Measurements from ENCODE around the gene IMPACT.

Gene IMPACT

DNA sequence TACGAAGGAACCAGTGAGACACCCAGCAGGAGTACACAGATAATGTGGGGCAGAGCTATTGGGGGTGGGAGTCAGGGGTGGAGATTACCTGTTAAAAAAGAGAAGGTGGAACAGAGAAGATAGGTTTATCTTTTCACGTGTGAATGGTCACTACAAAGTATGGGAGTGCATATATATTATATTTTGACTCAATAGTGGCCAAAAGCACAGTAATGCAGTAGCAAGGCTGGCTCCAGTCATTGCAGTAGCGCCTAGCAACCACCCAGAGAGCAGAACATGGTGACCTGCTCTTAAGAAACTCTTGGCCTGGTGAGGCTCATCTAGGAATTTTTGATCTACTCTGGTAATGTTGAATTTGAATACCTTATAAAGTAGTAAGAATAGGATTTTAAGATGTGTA is 1.0 kb downstream of the IMPACT start:
- no peak for DNase-seq

DNA sequence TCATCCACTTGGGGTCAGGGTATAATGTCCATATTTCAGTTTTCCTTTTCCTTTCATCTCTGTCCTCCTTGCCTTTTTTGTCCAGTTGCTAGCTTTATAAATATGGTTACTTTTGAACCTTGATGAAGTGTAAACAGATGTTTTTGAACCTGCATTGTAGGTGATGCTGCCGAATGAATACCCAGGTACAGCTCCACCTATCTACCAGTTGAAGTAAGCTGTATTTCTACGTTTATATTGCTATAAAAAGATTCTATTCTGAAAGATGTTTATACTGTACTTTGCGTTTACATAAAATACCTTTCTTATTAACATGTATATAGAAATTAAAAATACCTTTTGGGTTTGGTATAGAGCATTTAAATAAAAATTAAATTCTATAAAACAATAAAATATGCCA is 2.2 kb downstream of the IMPACT start:
- DNase-seq = no peak

DNA sequence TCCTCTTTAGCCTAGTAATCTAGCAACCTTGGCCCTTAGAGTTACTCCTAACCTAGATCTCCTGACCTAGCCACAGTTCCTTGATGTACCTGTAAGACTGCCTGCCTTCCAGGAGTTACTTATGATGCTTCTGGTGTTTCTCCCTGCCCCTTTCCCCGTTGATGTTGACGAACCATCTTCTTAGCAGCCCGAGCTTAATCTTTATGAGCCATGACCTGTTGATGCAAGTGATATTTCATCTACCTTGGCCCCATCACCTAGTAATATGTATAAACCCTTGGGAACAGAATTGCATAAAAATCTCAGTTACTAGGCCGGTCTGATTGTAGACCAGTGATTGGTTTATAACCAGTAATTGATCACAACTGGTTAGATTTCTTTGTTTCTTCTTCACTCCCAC is 2.7 kb downstream of the IMPACT start:
- DNase-seq = no peak

DNA sequence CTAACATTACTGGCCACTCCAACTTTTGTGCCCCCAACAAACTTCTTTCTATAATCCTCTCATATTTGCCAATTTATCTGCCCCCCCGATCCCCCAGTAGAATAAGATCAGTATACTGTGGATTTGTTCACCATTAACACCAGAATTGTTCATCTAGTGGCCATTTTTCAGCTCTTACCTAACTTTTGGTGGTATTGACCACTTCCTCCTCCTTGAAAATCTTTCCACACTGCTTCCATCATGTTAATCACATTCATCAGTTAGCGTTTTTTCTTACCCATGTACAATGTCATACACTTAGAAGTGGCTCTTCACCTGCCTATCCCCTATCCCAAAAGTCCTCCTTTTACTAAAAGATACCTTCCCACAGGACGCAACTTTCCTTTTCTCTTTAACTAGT is 6.1 kb downstream of the IMPACT start:
- DNase-seq = no peak

DNA sequence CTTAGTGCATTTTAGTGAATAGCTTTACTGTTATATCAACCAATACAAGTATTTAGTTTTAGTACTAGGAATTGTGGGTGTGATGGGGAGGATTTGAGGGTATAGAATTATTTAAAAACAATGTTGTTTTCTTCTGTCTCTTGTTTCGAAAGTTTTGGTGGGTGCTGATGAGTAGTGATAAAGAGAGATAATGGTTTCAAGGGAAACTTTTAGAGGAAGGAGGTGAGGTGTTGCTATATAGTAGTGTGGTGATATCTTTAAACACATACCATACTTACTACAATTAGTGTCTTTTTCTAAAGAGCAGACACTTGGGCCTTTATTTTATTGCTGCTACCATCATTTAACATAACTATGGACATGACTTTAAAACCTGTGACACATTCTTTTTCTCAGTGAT is 10.5 kb downstream of the IMPACT start:
- no peak for DNase-seq

DNA sequence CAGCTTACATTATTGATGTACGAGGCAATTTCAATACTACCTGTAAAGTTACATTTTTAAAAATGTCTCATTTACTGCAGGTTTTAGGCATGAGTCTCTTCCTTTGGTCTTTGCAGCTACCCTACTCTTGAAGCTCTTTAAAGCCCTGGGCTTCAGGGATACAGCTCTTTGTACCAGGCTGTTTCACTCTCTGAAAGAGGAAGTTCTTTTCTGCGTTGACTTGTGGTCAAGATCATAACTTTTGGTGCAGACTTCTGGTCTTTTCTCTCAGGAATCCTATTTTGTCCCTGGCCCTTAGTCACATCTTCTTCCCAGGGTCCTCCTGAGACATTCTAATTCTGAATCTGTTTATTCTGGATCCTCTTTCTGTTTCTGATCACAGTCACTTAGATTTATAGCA is 17.4 kb downstream of the IMPACT start:
- no peak for DNase-seq

DNA sequence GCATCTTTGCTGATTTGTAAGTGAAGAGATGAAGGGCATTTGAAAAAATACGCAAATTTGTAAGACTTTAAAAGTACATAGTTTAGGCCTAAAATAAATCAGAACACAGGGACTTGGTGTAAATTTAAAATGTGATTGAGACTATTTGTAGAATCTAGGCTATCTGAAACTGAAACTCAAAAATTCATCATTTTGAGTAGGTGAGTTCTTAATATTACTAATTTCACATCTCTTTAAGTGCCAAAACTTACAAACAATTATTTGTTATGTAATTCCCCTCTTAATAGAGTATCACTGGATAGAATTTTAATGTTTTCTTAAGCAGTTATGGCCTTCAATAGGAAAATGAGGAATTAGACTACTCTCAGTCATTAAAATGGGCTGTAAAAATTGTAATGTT is 20.0 kb downstream of the IMPACT start:
- DNase-seq = no peak

DNA sequence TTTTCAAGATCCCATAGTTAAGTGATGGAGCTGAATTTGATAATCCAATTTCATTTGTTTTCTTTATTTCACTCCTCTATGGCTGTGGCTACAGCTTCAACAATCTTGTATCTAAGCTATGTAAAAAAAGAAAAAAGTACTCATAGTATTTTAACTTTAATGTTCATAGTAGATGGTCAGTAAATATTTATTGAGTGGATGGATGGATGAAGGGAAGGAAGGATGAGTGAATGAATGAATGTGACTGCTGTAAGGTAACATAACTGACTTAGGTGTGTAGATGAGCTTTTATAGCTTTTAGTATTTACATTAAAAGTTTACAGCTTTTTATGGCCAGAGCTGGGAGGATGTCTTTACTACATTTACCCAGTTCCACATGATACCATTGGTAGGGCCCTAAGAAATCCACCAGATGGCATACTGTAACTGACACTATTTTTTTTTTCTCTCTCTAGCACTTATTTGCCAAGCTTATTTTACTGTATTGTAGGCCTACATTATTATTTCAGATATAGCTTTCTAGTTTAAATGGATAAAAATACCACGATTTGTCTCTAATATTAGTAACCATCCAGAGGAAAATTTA is 20.6 kb downstream of the IMPACT start:
- no peak for DNase-seq

DNA sequence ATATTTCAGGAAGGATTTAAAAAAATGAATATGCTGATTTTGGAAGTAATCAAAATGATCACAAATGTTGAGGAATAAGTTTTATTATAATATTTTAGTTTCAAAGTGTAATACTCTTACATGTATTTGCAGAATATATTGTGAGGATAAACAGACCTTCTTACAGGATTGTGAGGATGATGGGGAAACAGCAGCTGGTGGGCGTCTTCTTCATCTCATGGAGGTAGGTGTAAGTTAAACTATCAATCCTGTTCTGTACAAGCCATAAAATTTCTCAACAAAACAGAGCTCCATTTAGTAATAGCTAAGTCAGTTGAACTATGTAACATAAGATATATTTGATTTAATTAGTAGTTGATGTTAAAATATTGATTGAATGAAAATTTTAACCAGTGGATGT is 21.5 kb downstream of the IMPACT start:
- no peak for DNase-seq

DNA sequence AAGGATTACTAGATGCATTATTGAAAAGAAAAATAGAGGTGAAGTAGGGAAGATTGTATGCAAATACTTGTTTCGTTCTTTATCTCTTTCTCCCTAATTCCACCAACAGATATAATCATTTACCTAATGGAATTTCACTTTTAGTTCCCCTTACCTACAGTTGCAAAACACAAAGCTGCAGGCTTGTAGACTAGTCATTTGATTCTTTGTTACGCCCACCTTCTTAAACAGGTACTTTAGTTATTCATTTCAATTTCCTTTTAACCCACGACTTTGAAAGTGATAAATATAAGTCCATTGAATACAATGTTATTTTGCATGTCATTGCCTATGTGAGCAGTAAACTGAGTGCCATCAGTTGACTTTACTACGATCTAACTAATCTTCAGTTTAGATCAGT is 30.1 kb downstream of the IMPACT start:
- no peak for DNase-seq

DNA sequence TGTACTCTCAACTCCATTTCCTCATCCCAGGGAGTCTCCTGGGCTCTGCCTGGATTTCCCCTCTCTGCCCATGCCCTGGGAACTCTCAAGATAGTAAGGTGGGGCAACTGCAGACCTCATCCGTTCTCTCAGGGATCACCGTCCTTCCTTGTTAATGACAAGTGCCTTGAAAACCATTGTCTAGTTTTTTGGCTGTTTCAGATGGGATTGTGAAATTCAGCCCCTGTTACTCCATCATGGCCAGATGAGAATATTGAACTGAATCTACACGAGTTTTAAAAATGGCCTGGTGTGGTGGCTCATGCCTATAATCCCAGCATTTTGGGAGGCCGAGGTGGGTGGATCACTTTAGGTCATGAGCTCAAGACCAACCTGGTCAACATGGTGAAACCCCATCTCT is 33.3 kb downstream of the IMPACT start:
- no peak for DNase-seq

DNA sequence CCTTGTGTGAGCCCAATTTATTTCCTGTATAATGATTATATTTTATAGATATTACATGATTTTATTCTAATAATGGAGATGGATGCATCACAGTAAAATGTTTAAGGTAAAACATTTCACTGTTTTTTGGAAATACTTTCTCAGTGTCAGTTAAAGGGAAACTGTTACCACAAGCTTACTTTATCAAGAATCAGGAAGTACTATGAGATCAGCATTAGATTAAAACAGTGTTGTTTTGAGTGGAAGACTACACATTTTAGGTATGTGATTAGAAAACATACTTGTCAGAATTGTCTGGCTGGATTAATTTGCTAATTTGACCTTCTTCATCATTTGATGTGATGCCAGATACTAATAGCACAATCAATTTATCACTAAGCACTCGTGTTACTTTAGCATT is 33.9 kb downstream of the IMPACT start, which contains the start of gene HRH4:
Gene HRH4, plus strand, starts transcription at position 250 of the 400 bp plus-strand sequence. Its CDS starts 92 bp downstream, at position 342.
- DNase-seq = no peak

DNA sequence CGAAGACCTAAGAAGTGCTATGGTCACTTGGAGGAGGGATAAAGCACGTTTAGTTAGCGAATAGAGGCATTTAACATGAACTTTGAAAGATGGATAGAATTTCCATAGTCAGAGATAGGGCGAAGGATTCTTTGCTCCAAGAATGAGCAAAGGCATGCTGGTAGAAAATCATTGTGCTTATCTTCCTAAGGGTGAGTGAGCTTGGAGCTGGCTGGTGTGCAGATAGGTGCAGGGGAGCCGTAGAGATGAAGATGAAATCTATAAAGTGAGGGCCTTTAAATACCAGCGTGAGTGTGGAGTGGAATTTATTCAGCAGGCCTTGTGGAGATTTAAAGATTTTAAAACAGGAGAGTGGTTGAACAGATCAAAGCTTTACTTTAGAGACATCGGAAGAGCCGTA is 35.5 kb downstream of the IMPACT start:
- no peak for DNase-seq

DNA sequence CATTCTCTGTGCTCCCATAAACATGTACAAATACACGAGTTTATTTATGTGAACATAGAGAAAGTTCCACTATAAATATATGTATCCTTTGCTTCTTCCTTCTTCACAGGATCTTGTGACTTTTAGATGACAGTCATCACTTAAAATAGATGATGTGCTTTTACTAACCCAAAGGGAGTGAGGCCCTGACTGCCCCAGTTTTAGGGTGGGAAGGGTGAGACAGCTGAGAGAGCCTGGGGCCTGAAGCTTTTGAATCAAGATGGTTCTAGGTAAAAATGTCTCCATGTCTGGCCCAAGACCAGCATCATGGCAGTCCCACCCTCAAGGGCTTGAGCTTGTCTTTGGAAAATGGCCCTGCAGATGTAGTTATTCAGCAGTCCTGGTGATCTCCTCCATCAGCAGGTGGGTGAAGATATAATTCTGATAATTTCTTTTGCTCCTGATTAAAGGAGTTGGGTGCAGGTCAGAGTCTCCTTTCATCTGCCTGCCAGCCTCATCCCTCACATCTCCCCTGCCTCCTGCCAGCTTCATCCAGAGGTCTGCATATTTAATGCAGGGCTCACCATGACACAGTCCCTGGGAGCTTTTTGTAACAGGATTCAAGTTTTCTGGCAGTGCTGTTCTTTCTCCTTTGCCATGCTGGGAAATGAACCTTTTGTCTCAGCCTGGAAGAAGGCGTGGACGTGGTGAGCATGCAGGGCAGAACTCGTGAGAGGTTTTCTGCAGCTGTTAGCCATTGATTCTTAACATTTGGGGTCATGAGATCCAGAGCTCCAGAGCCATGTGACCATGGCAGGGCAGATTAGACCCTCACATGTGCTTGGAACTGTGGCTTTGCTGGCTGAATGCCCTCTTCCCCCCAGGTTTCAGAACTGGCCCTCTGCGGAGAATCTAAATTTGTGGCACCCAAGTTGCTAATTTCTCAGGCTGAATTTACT is 36.6 kb downstream of the IMPACT start:
- no peak for DNase-seq

DNA sequence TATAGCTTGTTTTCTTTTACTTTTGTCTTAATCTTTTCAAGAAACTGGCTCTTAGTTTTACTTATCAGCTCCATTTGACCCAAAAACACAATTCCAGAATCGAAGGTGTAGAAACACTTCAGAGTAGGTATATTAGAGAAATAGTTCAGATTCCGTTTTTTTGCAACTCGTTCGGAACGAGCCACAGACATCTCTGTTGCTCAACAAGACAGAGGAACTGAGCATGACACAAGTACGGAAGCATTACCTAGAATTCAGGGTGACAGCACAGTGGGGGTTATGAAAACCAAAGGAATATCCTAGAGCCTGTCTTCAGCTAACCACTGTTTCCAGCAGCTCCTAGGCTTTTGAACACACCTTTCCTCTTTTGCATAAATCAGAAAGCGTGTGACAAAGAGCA is 39.0 kb downstream of the IMPACT start:
- DNase-seq = no peak

DNA sequence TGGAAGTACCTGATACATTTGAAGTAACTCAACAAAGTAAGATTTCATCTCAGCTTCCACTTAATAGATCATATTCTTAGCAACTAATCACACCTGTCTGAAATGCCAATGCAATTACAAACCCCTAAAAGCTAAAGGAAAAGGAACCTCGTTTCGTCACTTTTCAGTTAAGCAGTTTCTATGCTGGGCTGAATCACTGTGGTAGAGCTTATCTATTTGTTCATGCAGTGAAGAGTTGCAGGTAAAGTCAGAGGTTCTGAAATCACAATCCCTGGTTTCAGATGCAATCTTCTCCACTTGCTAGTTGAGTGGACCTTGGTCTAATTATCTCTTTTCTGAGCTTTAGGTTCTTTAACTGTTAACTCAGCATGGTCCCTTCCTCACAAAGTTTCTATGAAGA is 40.3 kb downstream of the IMPACT start:
- no peak for DNase-seq

DNA sequence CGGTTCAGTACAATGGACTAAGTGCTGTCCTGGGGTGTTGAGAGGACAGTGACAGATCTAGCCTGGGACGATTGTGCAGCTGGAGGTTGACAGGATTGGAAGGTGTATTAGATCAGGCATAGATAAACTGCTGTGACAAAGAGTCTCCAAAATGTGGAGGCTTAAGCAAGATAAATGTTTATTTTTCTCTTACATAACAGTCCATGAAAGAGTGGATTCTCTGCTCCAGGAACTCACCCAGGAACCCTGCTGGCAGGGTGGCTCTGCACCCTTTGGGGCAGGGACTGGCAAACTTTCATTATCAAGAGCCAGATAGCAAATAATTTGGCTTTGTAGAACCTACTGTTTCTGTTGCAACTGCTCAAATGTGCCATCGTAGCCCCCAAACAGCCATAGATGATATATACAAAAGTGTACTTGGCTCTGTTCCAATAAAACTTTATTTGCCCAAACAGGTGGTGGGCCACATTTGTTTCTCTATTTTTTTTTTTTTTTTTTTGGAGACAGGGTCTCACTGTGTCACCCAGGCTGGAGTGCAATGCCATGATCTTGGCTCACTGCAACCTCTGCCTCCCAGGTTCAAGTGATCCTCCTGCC is 43.6 kb downstream of the IMPACT start:
- DNase-seq = no peak

DNA sequence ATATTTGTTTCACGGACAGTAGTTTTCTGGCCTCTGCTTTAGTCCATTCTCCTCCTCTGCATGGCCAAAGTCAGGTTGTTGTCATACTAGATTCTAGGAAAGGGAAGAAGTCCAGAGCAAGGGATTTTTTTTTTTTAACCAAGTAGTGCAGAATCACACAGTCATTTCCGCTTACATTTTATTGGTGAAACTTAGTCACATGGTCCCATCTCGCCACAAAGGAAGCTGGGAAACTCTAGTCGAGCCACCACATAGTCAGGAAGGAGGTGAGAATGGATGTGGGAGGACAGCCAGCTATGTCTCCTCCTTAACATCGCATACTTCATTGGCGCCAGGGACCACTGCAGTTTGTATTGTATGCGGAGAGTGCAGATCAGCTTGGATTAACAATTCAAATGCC is 44.3 kb downstream of the IMPACT start:
- DNase-seq = no peak

DNA sequence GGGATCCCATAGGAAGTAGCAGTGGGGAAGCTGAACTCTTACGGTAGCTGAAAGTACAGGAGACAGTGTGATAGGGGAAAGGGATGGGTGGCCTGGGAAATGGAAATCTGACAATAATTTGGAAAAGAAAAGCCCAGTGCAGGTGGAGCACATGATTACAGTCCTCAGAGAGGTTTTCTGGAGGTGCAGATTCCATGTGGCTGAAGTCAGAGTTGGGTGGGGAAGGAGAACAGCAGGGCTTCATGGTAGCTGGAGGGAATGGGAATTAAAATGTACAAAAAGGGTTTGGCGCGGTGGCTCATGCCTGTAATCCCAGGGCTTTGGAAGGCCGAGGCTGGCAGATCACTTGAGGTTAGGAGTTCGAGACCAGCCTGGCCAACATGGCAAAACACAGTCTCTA is 46.1 kb downstream of the IMPACT start:
- no peak for DNase-seq

DNA sequence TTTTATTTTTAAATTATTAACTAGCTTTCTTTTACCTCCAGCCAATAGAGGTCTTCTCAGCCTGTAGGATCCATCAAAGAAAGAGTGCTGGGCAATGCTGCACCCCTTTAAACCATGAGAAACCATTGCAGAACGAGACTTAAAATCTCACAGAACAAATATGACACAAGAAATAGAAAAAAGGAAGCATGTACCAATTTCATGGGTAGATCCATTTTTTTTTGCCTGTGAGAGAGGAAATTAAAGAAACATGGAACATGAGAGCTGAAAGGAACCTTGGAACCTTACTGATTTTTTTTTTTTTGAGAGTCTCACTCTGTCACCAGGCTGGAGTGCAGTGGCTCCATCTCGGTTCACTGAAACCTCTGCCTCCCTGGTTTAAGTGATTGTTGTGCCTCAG is 47.9 kb downstream of the IMPACT start:
- no peak for DNase-seq

DNA sequence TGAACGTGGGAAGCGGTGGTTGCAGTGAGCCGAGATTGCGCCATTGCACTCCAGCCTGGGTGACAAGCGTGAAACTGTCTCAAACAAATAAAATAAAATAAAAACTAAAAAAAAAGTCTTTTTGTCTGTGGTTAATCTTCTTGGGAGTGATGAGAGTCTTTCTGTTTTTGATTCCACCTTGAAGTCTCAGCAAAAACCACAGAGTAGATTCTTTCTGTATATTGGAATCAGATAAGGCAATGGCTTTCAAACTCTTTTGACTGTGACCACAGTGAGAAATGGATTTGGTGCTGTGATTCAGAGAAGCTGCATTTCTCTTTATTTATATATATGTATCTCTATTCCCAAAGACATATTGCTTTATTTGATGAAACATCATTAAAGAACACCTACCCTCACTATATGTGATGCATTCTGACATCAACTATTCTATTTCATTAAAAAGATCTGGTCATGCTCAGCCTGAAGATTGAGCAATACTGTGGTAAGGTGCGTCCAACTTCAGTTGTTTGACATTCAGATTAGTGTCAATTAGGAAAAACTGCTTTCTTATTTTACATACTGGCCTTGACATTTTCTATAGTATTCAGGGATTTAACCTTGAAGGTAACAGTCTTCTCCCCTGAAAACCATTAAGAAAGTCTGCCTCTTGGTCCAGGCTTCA is 49.6 kb downstream of the IMPACT start:
- no peak for DNase-seq

DNA sequence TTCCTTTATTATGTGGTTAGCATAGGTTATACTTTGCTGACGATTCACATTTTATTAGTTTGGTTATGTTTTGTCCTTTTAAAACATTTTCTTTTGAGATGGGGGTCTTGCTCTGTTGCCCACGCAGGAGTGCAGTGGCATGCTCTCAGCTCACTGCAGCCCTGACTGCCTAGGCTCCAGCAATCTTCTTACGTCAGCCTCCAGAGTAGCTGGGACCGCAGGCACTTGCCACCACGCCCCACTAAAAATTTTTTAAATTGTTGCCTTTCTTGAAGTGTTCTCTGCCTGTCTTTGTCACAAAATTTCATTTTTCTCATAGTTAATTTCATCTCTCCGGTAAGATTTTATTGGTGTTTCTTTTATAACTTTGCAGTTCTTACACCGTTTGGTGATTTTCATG is 52.9 kb downstream of the IMPACT start:
- DNase-seq = no peak

DNA sequence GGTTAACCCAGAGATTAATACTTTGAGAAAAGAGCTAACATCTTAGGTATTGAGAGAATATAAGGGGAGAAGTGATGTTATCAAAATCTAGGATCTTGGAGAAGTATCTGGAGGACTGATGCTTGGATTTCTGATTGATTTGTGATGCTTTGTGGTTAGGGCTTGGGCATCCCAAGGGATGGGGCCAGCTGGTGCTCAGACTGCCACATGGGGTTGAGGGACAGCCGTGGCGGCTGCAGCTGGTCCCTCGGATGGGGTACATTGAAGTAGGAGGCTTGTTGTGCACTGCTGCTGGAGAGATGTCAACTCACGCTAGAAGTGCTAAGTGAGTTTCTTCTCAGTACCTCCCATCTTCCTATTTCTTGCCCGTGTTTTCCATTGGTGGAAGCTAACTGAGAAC is 56.4 kb downstream of the IMPACT start:
- DNase-seq = no peak

DNA sequence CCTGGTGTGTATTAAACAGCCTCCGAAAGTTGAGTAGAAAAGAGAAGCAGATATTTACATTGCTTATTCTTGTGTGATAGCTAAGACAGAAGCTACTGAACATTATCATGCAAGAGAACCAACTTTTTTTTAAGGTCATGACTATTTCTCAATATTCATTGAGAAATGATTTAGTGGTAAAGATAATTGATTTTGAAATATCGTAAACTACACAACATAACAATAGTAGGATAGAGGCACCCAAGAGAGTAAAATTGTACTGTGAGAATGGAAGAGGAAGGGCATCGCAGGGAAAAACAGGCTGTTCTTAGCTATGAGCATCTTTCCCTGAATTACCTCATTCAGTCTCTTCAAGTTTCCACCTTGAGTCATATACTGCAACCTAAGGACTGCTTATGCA is 59.2 kb downstream of the IMPACT start:
- DNase-seq = no peak

Measured in activated naive CD4-positive, alpha-beta T cell treated with anti-CD3 and anti-CD28 coated beads, Interleukin-2, amount 50 U/mL, for 16 hours (primary cell).